Chondrocyte (in vitro differentiated cells): ENCODE results near the gene GAS6. TPM values are rescaled to one million over a fixed set of nuclear protein-coding genes. Genes with fewer than 3 reads are reported as not detected.
"Not testable (repeated sequence)": the region's sequence is repeated elsewhere in the genome, so short reads cannot be mapped to it uniquely, and the experiment has no call there.

Source experiments
- DNase-seq: peaks from one replicate; pipeline ENCODE4 v3.0.0; 2021; ENCODE audit warnings: mixed read lengths, low spot score
- H3K27ac Mint-ChIP-seq: one replicate; pipeline ENCODE4 v1.8.0; 2021; ENCODE audit warnings: mild to moderate bottlenecking, moderate library complexity, mixed read lengths; ENCODE audit not compliant: unreplicated experiment
- H3K27me3 Mint-ChIP-seq: 2 replicates; pipeline ENCODE4 v1.8.0; 2021; ENCODE audit warnings: low read depth, mixed read lengths
- H3K36me3 Mint-ChIP-seq: 2 replicates; pipeline ENCODE4 v1.8.0; 2021; ENCODE audit warnings: low read depth, mixed read lengths
- H3K4me1 Mint-ChIP-seq: 2 replicates; pipeline ENCODE4 v1.8.0; 2021; ENCODE audit warnings: low read depth, mild to moderate bottlenecking, mixed read lengths
- H3K4me3 Mint-ChIP-seq: one replicate; pipeline ENCODE4 v1.8.0; 2021; ENCODE audit warnings: mild to moderate bottlenecking, moderate library complexity, mixed read lengths; ENCODE audit not compliant: unreplicated experiment
- H3K9me3 Mint-ChIP-seq: 2 replicates; pipeline ENCODE4 v1.8.0; 2021; ENCODE audit warnings: low read depth, mixed read lengths
- CTCF ChIP-seq: fragments of 200-600 bp; sonication (generic); IDR thresholded peaks from 2 replicates; pipeline ENCODE4 v1.5.0; 2021; ENCODE audit warnings: antibody characterized with exemption, mild to moderate bottlenecking, moderate library complexity
- total RNA-seq: library from RNA; stranded (reverse); gene quantifications from 3 replicates; pipeline ENCODE4 v1.2.1, GENCODE V29; 2021

Gene GAS6
- total RNA-seq, 1 donor from 2014 or later: 111 TPM

- no peaks in the 10 kb centered on the region for H3K9me3 Mint-ChIP-seq
Measured at GRCh38 chr13:113828282-113828825, 35.5 kb downstream of the GAS6 start.

GRCh38 chr13:113827021-113827420, 36.9 kb downstream of the GAS6 start:
- Mint-ChIP-seq H3K27ac (no peak overlapping the region), H3K9me3 (no peaks in the 10 kb centered on the region), H3K36me3 (peaks cover 28% of the 10 kb centered on the region), H3K27me3 (no peaks in the 10 kb centered on the region), H3K4me3 (no peak overlapping the region), H3K4me1 (peaks cover 2% of the 10 kb centered on the region)
- TF ChIP-seq CTCF: no peak
- no peak for DNase-seq

More at GRCh38 chr13:113828282-113828825, 35.5 kb downstream of the GAS6 start:
- no peak overlapping the region for H3K4me3 Mint-ChIP-seq
- H3K27ac Mint-ChIP-seq: no peak overlapping the region
- DNase-seq: no peak
- no peaks in the 10 kb centered on the region for H3K27me3 Mint-ChIP-seq
- no peak for TF ChIP-seq CTCF
- H3K4me1 Mint-ChIP-seq: no peaks in the 10 kb centered on the region
- H3K36me3 Mint-ChIP-seq: peaks cover 25% of the 10 kb centered on the region

GRCh38 chr13:113826446-113826845, 37.4 kb downstream of the GAS6 start:
- not testable (repeated sequence) for H3K4me3 Mint-ChIP-seq, DNase-seq, H3K9me3 Mint-ChIP-seq, H3K4me1 Mint-ChIP-seq, H3K27me3 Mint-ChIP-seq, H3K27ac Mint-ChIP-seq
- peaks cover 28% of the 10 kb centered on the region for H3K36me3 Mint-ChIP-seq

- peaks cover 28% of the 10 kb centered on the region for H3K36me3 Mint-ChIP-seq
- no peaks in the 10 kb centered on the region for H3K27me3 Mint-ChIP-seq
- no peak overlapping the region for H3K4me3 Mint-ChIP-seq
- TF ChIP-seq CTCF: no peak
- H3K4me1 Mint-ChIP-seq: peaks cover 14% of the 10 kb centered on the region
- DNase-seq: no peak
- no peak overlapping the region for H3K27ac Mint-ChIP-seq
- H3K9me3 Mint-ChIP-seq: no peaks in the 10 kb centered on the region
Measured at GRCh38 chr13:113825841-113826240, 38.0 kb downstream of the GAS6 start.

GRCh38 chr13:113823771-113824170, 40.1 kb downstream of the GAS6 start:
- no peak overlapping the region for H3K4me3 Mint-ChIP-seq
- H3K27me3 Mint-ChIP-seq: no peaks in the 10 kb centered on the region
- no peak overlapping the region for H3K27ac Mint-ChIP-seq
- H3K9me3 Mint-ChIP-seq: no peaks in the 10 kb centered on the region
- H3K36me3 Mint-ChIP-seq: peaks cover 26% of the 10 kb centered on the region
- DNase-seq: no peak
- TF ChIP-seq CTCF: no peak
- H3K4me1 Mint-ChIP-seq: peaks cover 22% of the 10 kb centered on the region
